HG03378 (cell line): ENCODE data around the gene SRGN.

Experiments used
- ATAC-seq: cut with Tn5 transposase; IDR thresholded peaks from one replicate; pipeline ENCODE4 v1.9.1; 2021; ENCODE audit warnings: mild to moderate bottlenecking, moderate library complexity; ENCODE audit not compliant: unreplicated experiment

The SRGN gene

GRCh38 chr10:69060127-69060798 is 27.6 kb upstream of the SRGN start:
- ATAC-seq, result no peak

- peak; percentile 54 for ATAC-seq
Measured at GRCh38 chr10:69061305-69062161, 26.4 kb upstream of the SRGN start.

- no peak for ATAC-seq
Measured at GRCh38 chr10:69062901-69063300, 25.0 kb upstream of the SRGN start.

- ATAC-seq, result no peak
Measured at GRCh38 chr10:69064762-69065328, 23.1 kb upstream of the SRGN start.

GRCh38 chr10:69065406-69066361 is 22.2 kb upstream of the SRGN start:
- ATAC-seq, result peak; percentile 61

GRCh38 chr10:69067189-69067588 is 20.7 kb upstream of the SRGN start:
- ATAC-seq, result no peak

GRCh38 chr10:69068549-69068948 is 19.4 kb upstream of the SRGN start:
- no peak for ATAC-seq

GRCh38 chr10:69069090-69070042 is 18.5 kb upstream of the SRGN start:
- ATAC-seq, result no peak

- ATAC-seq, result no peak
Measured at GRCh38 chr10:69070951-69071350, 17.0 kb upstream of the SRGN start.

GRCh38 chr10:69071610-69072009 is 16.3 kb upstream of the SRGN start:
- no peak for ATAC-seq

GRCh38 chr10:69073026-69073425 is 14.9 kb upstream of the SRGN start:
- ATAC-seq, result no peak

- no peak for ATAC-seq
Measured at GRCh38 chr10:69073736-69074364, 14.1 kb upstream of the SRGN start.

- ATAC-seq, result no peak
Measured at GRCh38 chr10:69074532-69074931, 13.4 kb upstream of the SRGN start.

GRCh38 chr10:69075431-69075830 is 12.5 kb upstream of the SRGN start:
- no peak for ATAC-seq

- no peak for ATAC-seq
Measured at GRCh38 chr10:69078311-69078710, 9.6 kb upstream of the SRGN start.

- no peak for ATAC-seq
Measured at GRCh38 chr10:69080226-69080625, 7.7 kb upstream of the SRGN start.

- ATAC-seq, result no peak
Measured at GRCh38 chr10:69086001-69086509, 1.8 kb upstream of the SRGN start.

GRCh38 chr10:69088471-69088769 is 517 bp downstream of the SRGN start:
- ATAC-seq, result no peak

- peak; percentile 35 for ATAC-seq
Measured at GRCh38 chr10:69088801-69089501, 1.0 kb downstream of the SRGN start.
